Measurements from ENCODE around the gene C17orf67.

DNA sequence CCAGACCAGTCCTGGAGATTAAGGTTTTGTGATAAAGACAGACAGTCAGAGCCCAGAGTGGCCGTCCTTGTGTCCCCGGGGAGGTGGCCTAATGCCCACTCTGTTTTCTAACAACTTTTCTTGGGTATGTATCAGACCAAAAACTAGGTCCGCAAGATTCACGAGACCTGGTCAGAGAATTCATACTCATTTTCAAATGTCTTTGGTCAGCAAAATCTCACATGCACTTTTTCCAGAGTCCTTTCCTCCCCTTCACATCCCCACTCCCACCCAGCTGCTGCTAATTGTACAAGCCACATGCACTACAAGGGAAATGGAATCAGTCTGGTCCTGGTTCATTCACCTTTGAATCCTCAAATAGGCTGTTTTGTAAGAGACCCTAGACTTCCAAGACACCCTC lies 61.7 kb downstream of the C17orf67 start:
- TF ChIP-seq POLR2A (IDR thresholded peaks at IDR 0.05) (no peak), CTCF (IDR thresholded peaks at IDR 0.05) (no peak)
